Calu3 (cell line): ENCODE measurements around the gene FAM81A. TPM values are rescaled to one million over a fixed set of nuclear protein-coding genes. Genes with fewer than 3 reads are reported as not detected.

Source experiments
- BruUV-seq: library from RNA; stranded (reverse); fragments of 400-500 nt; replicated peaks from 2 replicates; lab custom pipeline; 2021; lab: Mats Ljungman, UMichigan
- CTCF ChIA-PET: fragments of 300-600 bp; sonication (Branson Sonifier 250); formaldehyde crosslinking; loops from one replicate; lab custom pipeline; 2022; ENCODE audit warnings: antibody characterized with exemption; lab: Charles Lee
- DNase-seq: peaks from one replicate; pipeline ENCODE4 v3.0.0; 2022
- H3K27ac Mint-ChIP-seq: one replicate; pipeline ENCODE4 v1.8.0; 2022; ENCODE audit warnings: mixed read lengths; ENCODE audit not compliant: unreplicated experiment
- H3K27me3 Mint-ChIP-seq: one replicate; pipeline ENCODE4 v1.8.0; 2022; ENCODE audit warnings: mixed read lengths; ENCODE audit not compliant: unreplicated experiment
- H3K36me3 Mint-ChIP-seq: one replicate; pipeline ENCODE4 v1.8.0; 2022; ENCODE audit warnings: mild to moderate bottlenecking, moderate library complexity, mixed read lengths; ENCODE audit not compliant: insufficient read depth, unreplicated experiment
- H3K4me1 Mint-ChIP-seq: one replicate; pipeline ENCODE4 v1.8.0; 2022; ENCODE audit warnings: mild to moderate bottlenecking, low read depth, mixed read lengths; ENCODE audit not compliant: unreplicated experiment
- H3K4me3 Mint-ChIP-seq: one replicate; pipeline ENCODE4 v1.8.0; 2022; ENCODE audit warnings: mild to moderate bottlenecking, low read depth, moderate library complexity, mixed read lengths; ENCODE audit not compliant: unreplicated experiment
- H3K9me3 Mint-ChIP-seq: one replicate; pipeline ENCODE4 v1.8.0; 2022; ENCODE audit warnings: low read depth, mixed read lengths; ENCODE audit not compliant: unreplicated experiment
- intact Hi-C: fragments of 100-400 bp; cut with micrococcal nuclease; formaldehyde crosslinking; loops from one replicate; pipeline ENCODE4 v1.10.0; 2022; ENCODE audit not compliant: unreplicated experiment
- total RNA-seq: library from RNA; stranded (reverse); gene quantifications from 2 replicates; pipeline ENCODE4 v1.2.3, GENCODE V29; 2022
- TF ChIP-seq, protein P1 (sequence below): fragments of 200-600 bp; IDR thresholded peaks from one replicate; pipeline ENCODE4 v1.8.0; 2022; ENCODE audit warnings: antibody characterized with exemption; ENCODE audit not compliant: unreplicated experiment

The FAM81A gene
- total RNA-seq, 1 experiment from 2014 or later = 16.0 TPM

- no TSS peak for BruUV-seq
- DNase-seq = no peak
- TF ChIP-seq, protein P1, sequence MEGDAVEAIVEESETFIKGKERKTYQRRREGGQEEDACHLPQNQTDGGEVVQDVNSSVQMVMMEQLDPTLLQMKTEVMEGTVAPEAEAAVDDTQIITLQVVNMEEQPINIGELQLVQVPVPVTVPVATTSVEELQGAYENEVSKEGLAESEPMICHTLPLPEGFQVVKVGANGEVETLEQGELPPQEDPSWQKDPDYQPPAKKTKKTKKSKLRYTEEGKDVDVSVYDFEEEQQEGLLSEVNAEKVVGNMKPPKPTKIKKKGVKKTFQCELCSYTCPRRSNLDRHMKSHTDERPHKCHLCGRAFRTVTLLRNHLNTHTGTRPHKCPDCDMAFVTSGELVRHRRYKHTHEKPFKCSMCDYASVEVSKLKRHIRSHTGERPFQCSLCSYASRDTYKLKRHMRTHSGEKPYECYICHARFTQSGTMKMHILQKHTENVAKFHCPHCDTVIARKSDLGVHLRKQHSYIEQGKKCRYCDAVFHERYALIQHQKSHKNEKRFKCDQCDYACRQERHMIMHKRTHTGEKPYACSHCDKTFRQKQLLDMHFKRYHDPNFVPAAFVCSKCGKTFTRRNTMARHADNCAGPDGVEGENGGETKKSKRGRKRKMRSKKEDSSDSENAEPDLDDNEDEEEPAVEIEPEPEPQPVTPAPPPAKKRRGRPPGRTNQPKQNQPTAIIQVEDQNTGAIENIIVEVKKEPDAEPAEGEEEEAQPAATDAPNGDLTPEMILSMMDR = no peak
- intact Hi-C loops = no loop called here
- no peaks in the 10 kb centered on the region for H3K36me3 Mint-ChIP-seq
- CTCF ChIA-PET = interaction anchor here (1.0 to 1.5 kb wide), 2 partner anchors 10 to 52 kb away, joined by 4 to 6 read pairs; no protein-coding TSS in a partner anchor
- H3K27ac Mint-ChIP-seq = peak overlapping the region; percentile 46
- H3K27me3 Mint-ChIP-seq = no peaks in the 10 kb centered on the region
- no peak overlapping the region for H3K4me3 Mint-ChIP-seq
- no peaks in the 10 kb centered on the region for H3K9me3 Mint-ChIP-seq
- H3K4me1 Mint-ChIP-seq = peaks cover 19% of the 10 kb centered on the region
Measured at GRCh38 chr15:59543721-59544547, 105.9 kb downstream of the FAM81A start.

DNA sequence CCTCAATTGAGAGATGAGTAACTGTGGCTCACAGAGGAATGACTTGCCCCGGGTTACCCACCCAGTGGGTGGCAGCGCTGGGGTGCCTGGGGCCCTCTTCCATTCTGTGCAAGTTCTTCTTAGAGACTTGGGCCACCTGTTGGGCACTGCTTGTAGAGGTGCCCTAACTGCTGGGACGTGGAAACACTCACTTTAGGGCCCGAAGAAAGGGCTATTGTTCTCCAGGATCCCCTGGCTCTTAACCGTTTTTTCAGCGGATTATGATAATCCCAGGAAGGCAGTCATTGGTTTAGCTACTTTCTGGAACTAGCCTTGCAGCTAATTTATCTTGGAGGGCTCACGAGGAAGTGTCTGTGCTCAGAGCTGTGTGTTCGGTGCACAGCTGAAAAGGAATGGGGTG, 107.6 kb downstream of the FAM81A start:
- no peaks in the 10 kb centered on the region for H3K36me3 Mint-ChIP-seq
- TF ChIP-seq, protein P1 = no peak
- H3K9me3 Mint-ChIP-seq = no peaks in the 10 kb centered on the region
- no peak overlapping the region for H3K4me3 Mint-ChIP-seq
- DNase-seq = no peak
- intact Hi-C loops = no loop called here
- no peak overlapping the region for H3K27ac Mint-ChIP-seq
- peaks cover 36% of the 10 kb centered on the region for H3K4me1 Mint-ChIP-seq
- CTCF ChIA-PET = no interaction called here
- H3K27me3 Mint-ChIP-seq = no peaks in the 10 kb centered on the region
- no TSS peak for BruUV-seq

- peak overlapping the region; percentile 38 for H3K27ac Mint-ChIP-seq
- TF ChIP-seq, protein P1 = no peak
- no peaks in the 10 kb centered on the region for H3K36me3 Mint-ChIP-seq
- CTCF ChIA-PET = no interaction called here
- intact Hi-C loops = no loop called here
- H3K4me3 Mint-ChIP-seq = no peak overlapping the region
- no TSS peak for BruUV-seq
- no peaks in the 10 kb centered on the region for H3K9me3 Mint-ChIP-seq
- H3K27me3 Mint-ChIP-seq = no peaks in the 10 kb centered on the region
- DNase-seq = no peak
- peaks cover 32% of the 10 kb centered on the region for H3K4me1 Mint-ChIP-seq
Measured at GRCh38 chr15:59548501-59549226, 110.7 kb downstream of the FAM81A start.

- Mint-ChIP-seq H3K9me3 (no peaks in the 10 kb centered on the region), H3K36me3 (peaks cover 8% of the 10 kb centered on the region), H3K4me1 (peaks cover 32% of the 10 kb centered on the region), H3K27me3 (no peaks in the 10 kb centered on the region), H3K4me3 (no peak overlapping the region), H3K27ac (peak overlapping the region; percentile 38)
- no TSS peak for BruUV-seq
- CTCF ChIA-PET = interaction anchor here (1.0 kb wide), 1 partner anchor 20 kb away, joined by 4 read pairs; no protein-coding TSS in a partner anchor
- TF ChIP-seq, protein P1 = no peak
- intact Hi-C loops = no loop called here
- DNase-seq = no peak
Measured at GRCh38 chr15:59549301-59550185, 111.6 kb downstream of the FAM81A start.
